Activated CD8-positive, alpha-beta memory T cell treated with anti-CD3 and anti-CD28 coated beads, Interleukin-2, amount 50 U/mL, for 4 hours (primary cell): Measurements from ENCODE around the gene MS4A18.
"Not testable (repeated sequence)": the region's sequence is repeated elsewhere in the genome, so short reads cannot be mapped to it uniquely, and the experiment has no call there.

Experiments used
- DNase-seq: peaks from one replicate; pipeline ENCODE4 v3.0.0-alpha.2; 2020

The MS4A18 gene

GRCh38 chr11:60740573-60740972 lies 16.1 kb downstream of the MS4A18 start:
- no peak for DNase-seq

- DNase-seq, result no peak
These were observed 16.9 kb downstream of the MS4A18 start for GRCh38 chr11:60741421-60741820.

GRCh38 chr11:60743058-60743457 lies 18.5 kb downstream of the MS4A18 start:
- DNase-seq, result no peak

GRCh38 chr11:60744114-60744513 lies 19.6 kb downstream of the MS4A18 start:
- no peak for DNase-seq

- no peak for DNase-seq
These were observed 22.9 kb downstream of the MS4A18 start for GRCh38 chr11:60747359-60747873.

- DNase-seq, result no peak
These were observed 23.7 kb downstream of the MS4A18 start for GRCh38 chr11:60748225-60748624.

GRCh38 chr11:60748821-60749220 lies 24.3 kb downstream of the MS4A18 start:
- DNase-seq, result no peak

- DNase-seq, result no peak
These were observed 26.4 kb downstream of the MS4A18 start for GRCh38 chr11:60750911-60751310.

GRCh38 chr11:60753309-60753708 lies 28.8 kb downstream of the MS4A18 start:
- DNase-seq, result no peak

GRCh38 chr11:60754887-60755286 lies 30.4 kb downstream of the MS4A18 start:
- no peak for DNase-seq

- no peak for DNase-seq
These were observed 31.9 kb downstream of the MS4A18 start, which contains the start of gene MS4A15 for GRCh38 chr11:60756307-60757032. TSS of gene MS4A15 (plus strand) at chr11:60756867. CDS start at chr11:60763734, 6,867 bp downstream.

- no peak for DNase-seq
These were observed 32.8 kb downstream of the MS4A18 start for GRCh38 chr11:60757231-60757800.

GRCh38 chr11:60758671-60759070 lies 34.2 kb downstream of the MS4A18 start:
- not testable (repeated sequence) for DNase-seq

- DNase-seq, result not testable (repeated sequence)
These were observed 35.1 kb downstream of the MS4A18 start for GRCh38 chr11:60759438-60760225.

- no peak for DNase-seq
These were observed 37.1 kb downstream of the MS4A18 start for GRCh38 chr11:60761436-60762190.

- no peak for DNase-seq
These were observed 38.6 kb downstream of the MS4A18 start for GRCh38 chr11:60762851-60763691.

GRCh38 chr11:60763692-60764369 lies 39.3 kb downstream of the MS4A18 start:
- DNase-seq, result no peak

GRCh38 chr11:60764879-60765278 lies 40.4 kb downstream of the MS4A18 start:
- DNase-seq, result no peak

- DNase-seq, result no peak
These were observed 40.8 kb downstream of the MS4A18 start for GRCh38 chr11:60765355-60765754.

- no peak for DNase-seq
These were observed 42.0 kb downstream of the MS4A18 start for GRCh38 chr11:60766547-60766946.

- DNase-seq, result no peak
These were observed 42.9 kb downstream of the MS4A18 start for GRCh38 chr11:60767388-60767811.
